PC-3 (cell line): ENCODE results near the gene DVL1. TPM values are rescaled to one million over a fixed set of nuclear protein-coding genes. Genes with fewer than 3 reads are reported as not detected.

ENCODE experiments used
- ATAC-seq: fragments of 200-7000 bp; cut with Tn5 transposase; 2 replicates; pipeline ENCODE4 v1.9.1; 2020; ENCODE audit warnings: mild to moderate bottlenecking, moderate library complexity
- BruUV-seq: library from RNA; stranded (reverse); fragments of 400-500 nt; replicated peaks from 2 replicates; lab custom pipeline; 2021; lab: Mats Ljungman, UMichigan
- CTCF ChIA-PET: fragments of 300-600 bp; sonication (Branson Sonifier 250); formaldehyde crosslinking; loops from one replicate; lab custom pipeline; 2022; ENCODE audit warnings: antibody characterized with exemption; lab: Charles Lee
- POLR2A ChIA-PET: fragments of 300-600 bp; sonication (Branson Sonifier 250); formaldehyde crosslinking; loops from one replicate; lab custom pipeline; 2022; ENCODE audit warnings: antibody characterized with exemption; ENCODE audit not compliant: unreplicated experiment; lab: Charles Lee
- DNase-seq: peaks from one replicate; pipeline ENCODE4 v3.0.0-alpha.2; 2015
- H2AFZ ChIP-seq: fragments of 300-600 bp; sonication (generic); 2 replicates; pipeline ENCODE4 v1.6.0; 2016; ENCODE audit warnings: antibody characterized with exemption, low read length
- H3F3A ChIP-seq: fragments of 300-600 bp; sonication (generic); one replicate; pipeline ENCODE4 v1.6.0; 2017; ENCODE audit warnings: antibody characterized with exemption, low read length, control low read depth, mild to moderate bottlenecking; ENCODE audit not compliant: unreplicated experiment
- H3K27ac ChIP-seq: fragments of 300-600 bp; sonication (generic); 2 replicates; pipeline ENCODE4 v1.5.1; 2016; ENCODE audit warnings: mild to moderate bottlenecking, low read length
- H3K27me3 ChIP-seq: fragments of 300-600 bp; sonication (generic); 2 replicates; pipeline ENCODE4 v1.6.1; 2016; ENCODE audit warnings: low read length, mixed read lengths
- H3K36me3 ChIP-seq: fragments of 300-600 bp; sonication (generic); 2 replicates; pipeline ENCODE4 v1.6.1; 2016; ENCODE audit warnings: low read depth, mixed run types, low read length, mixed read lengths
- H3K4me1 ChIP-seq: fragments of 300-600 bp; sonication (generic); 2 replicates; pipeline ENCODE4 v1.5.1; 2016; ENCODE audit warnings: low read length; ENCODE audit not compliant: insufficient read depth
- H3K4me2 ChIP-seq: fragments of 300-600 bp; sonication (generic); 2 replicates; pipeline ENCODE4 v1.6.0; 2016; ENCODE audit warnings: low read length
- H3K4me3 ChIP-seq: fragments of 300-600 bp; sonication (generic); 2 replicates; pipeline ENCODE4 v1.5.1; 2016; ENCODE audit warnings: mild to moderate bottlenecking, low read length, mixed read lengths
- H3K79me2 ChIP-seq: fragments of 300-600 bp; sonication (generic); 2 replicates; pipeline ENCODE4 v1.6.1; 2017; ENCODE audit warnings: low read length, mixed read lengths
- H3K9ac ChIP-seq: fragments of 300-600 bp; sonication (generic); 2 replicates; pipeline ENCODE4 v1.6.0; 2016; ENCODE audit warnings: mild to moderate bottlenecking, low read length
- H3K9me2 ChIP-seq: fragments of 300-600 bp; sonication (generic); replicated peaks from 2 replicates; pipeline ENCODE4 v1.6.1; 2016; ENCODE audit warnings: mixed run types, low read length, mixed read lengths
- H3K9me3 ChIP-seq: fragments of 300-600 bp; sonication (generic); 2 replicates; pipeline ENCODE4 v1.6.1; 2016; ENCODE audit warnings: low read length, mixed read lengths
- H4K20me1 ChIP-seq: fragments of 300-600 bp; sonication (generic); 2 replicates; pipeline ENCODE4 v1.6.1; 2016; ENCODE audit warnings: low read length, mixed read lengths
- EZH2 ChIP-seq: fragments of 300-600 bp; sonication (generic); IDR thresholded peaks from one replicate; pipeline ENCODE4 v1.6.1; 2017; ENCODE audit warnings: antibody characterized with exemption, mild to moderate bottlenecking, low read length; ENCODE audit not compliant: unreplicated experiment
- EZH2phosphoT487 ChIP-seq: fragments of 300-600 bp; sonication (generic); IDR thresholded peaks from 2 replicates; pipeline ENCODE4 v1.6.1; 2018; ENCODE audit warnings: mild to moderate bottlenecking, antibody characterized with exemption, low read length, borderline replicate concordance
- intact Hi-C: fragments of 100-400 bp; cut with micrococcal nuclease; formaldehyde crosslinking; loops from 2 replicates; pipeline ENCODE4 v1.9.0; 2023
- total RNA-seq: library from RNA; depleted of rRNA; stranded (reverse); fragments of >200 nt; gene quantifications from 2 replicates; pipeline ENCODE4 v1.2.3, GENCODE V29; 2014
- TF ChIP-seq, protein P1 (sequence below): fragments of 300-600 bp; sonication (generic); conservative IDR thresholded peaks from 2 replicates; pipeline ENCODE4 v1.5.1; 2017; ENCODE audit warnings: antibody characterized with exemption, low read depth, mild to moderate bottlenecking, low read length

Gene DVL1
- total RNA-seq, 1 experiment from 2014 or later = 626 TPM

DNA sequence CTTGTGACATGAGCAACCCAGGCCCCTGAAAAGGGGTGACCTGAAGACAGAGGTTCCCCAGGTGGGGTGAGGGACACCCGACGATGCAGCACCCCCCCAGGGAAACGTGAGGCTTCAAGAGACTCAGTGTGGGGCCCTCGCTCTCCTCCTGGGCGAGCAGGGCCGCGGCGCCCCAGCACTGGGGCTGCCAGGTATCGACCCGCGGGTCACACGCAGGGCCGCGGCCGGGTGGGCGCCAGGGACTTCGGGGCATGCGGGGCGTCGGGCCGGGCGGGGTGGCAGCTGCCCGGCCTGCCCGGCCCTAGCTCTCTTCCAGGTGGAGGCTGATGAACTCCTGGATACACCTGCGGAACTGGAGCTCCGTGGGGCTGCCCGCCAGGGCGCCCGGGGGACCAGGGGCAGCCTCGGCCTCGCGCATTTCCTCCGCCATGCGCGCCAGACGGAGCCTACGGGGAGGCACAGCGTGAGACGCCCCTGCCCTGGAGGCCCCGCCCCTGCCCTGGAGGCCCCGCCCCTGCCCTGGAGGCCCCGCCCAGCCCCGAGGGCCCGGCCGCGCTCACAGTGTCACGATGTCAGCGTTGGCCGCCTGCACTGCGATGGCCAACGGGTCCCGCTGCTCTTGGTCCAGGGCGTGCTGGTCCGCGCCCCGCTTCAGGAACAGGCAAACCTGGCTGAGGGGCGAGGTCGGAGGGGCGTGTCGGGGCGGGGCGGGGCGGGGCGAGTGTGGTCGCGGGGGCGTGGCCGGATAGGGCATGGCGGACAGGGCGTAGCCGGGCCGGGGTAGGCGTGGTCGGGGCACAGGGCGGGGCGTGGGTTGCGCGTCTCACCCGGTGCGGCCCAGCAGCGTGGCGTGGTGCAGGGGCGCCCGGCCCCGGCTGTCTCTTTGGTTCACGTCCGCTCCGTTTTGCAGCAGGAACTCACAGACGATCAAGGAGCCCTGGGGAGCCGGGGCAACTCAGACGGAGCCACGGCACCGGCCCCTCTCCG is 55.7 kb downstream of the DVL1 start:
- BruUV-seq = no TSS peak
- Histone ChIP-seq H3K4me3 (no peak overlapping the region), H4K20me1 (no peaks in the 10 kb centered on the region), H3K4me2 (no peak overlapping the region), H3K9me3 (no peaks in the 10 kb centered on the region), H3K36me3 (no peaks in the 10 kb centered on the region), H3K9me2 (no peaks in the 10 kb centered on the region), H3K4me1 (peaks cover 12% of the 10 kb centered on the region), H2AFZ (no peak overlapping the region), H3K79me2 (no peaks in the 10 kb centered on the region), H3K9ac (no peak overlapping the region), H3F3A (no peaks in the 10 kb centered on the region), H3K27ac (no peak overlapping the region), H3K27me3 (no peaks in the 10 kb centered on the region)
- no peak for ATAC-seq
- ChIA-PET POLR2A (no interaction called here), CTCF (interaction anchor here (0.6 kb wide), 1 partner anchor 16 kb away, joined by 3 read pairs; no protein-coding TSS in a partner anchor)
- intact Hi-C loops = loop anchor here (2.0 to 5.0 kb wide), 2 partner anchors 56 to 171 kb away; no protein-coding TSS in a partner anchor
- DNase-seq = no peak
- no peak for TF ChIP-seq EZH2phosphoT487

DNA sequence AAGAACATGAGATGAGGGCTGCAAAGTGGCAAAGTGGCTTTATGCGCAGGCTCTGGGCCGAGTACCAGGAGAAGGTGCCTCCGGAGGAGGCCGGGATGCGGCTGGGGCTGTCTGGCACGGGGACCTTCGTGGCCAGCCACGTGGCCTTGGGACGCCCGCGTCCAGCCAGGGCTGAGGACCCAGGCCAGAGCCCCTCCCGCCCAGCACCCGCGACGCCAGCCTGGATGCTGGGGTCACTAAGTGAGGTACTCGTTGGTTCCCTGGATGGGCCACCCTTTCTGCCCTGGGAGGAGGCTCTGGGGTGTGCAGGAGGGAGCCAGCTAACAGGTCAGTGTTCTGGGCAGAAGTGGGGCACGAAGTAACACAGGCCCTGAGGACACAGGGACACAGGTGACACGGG is 56.4 kb downstream of the DVL1 start:
- no peaks in the 10 kb centered on the region for H3K9me2 ChIP-seq
- no peak overlapping the region for H3K4me3 ChIP-seq
- no peaks in the 10 kb centered on the region for H4K20me1 ChIP-seq
- no peak overlapping the region for H3K4me2 ChIP-seq
- H3K27me3 ChIP-seq = no peaks in the 10 kb centered on the region
- no peak overlapping the region for H3K9ac ChIP-seq
- DNase-seq (no peak), ATAC-seq (no peak)
- intact Hi-C loops = loop anchor here (2.0 to 5.0 kb wide), 2 partner anchors 56 to 170 kb away; no protein-coding TSS in a partner anchor
- H3K27ac ChIP-seq = no peak overlapping the region
- H3K9me3 ChIP-seq = no peaks in the 10 kb centered on the region
- ChIA-PET POLR2A (no interaction called here), CTCF (interaction anchor here (0.6 to 1.9 kb wide), 2 partner anchors 17 to 34 kb away, joined by 3 to 5 read pairs; no protein-coding TSS in a partner anchor)
- TF ChIP-seq, protein P1, sequence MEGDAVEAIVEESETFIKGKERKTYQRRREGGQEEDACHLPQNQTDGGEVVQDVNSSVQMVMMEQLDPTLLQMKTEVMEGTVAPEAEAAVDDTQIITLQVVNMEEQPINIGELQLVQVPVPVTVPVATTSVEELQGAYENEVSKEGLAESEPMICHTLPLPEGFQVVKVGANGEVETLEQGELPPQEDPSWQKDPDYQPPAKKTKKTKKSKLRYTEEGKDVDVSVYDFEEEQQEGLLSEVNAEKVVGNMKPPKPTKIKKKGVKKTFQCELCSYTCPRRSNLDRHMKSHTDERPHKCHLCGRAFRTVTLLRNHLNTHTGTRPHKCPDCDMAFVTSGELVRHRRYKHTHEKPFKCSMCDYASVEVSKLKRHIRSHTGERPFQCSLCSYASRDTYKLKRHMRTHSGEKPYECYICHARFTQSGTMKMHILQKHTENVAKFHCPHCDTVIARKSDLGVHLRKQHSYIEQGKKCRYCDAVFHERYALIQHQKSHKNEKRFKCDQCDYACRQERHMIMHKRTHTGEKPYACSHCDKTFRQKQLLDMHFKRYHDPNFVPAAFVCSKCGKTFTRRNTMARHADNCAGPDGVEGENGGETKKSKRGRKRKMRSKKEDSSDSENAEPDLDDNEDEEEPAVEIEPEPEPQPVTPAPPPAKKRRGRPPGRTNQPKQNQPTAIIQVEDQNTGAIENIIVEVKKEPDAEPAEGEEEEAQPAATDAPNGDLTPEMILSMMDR = no peak
- TF ChIP-seq EZH2 (no peak), EZH2phosphoT487 (no peak)
- no peaks in the 10 kb centered on the region for H3K36me3 ChIP-seq
- no peaks in the 10 kb centered on the region for H3F3A ChIP-seq
- no TSS peak for BruUV-seq
- no peaks in the 10 kb centered on the region for H3K79me2 ChIP-seq
- peaks cover 12% of the 10 kb centered on the region for H3K4me1 ChIP-seq
- H2AFZ ChIP-seq = no peak overlapping the region

DNA sequence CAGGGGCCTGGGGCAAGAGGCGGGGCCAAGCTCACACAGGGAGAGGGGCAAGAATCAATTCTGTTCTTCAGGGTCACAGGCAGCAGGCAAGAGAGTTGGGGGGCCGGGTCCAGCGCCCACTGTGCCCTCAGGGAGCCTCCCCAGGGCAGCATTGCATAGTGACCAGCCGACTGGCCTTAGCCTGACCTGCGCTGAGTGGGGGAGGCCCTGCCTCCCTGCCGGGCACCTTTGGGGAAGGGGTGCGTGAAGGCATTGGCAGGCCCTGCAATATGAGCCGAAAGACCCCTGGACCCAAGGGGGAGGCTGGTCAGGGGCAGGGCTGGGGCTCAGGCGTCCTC is 56.8 kb downstream of the DVL1 start:
- ChIA-PET CTCF (interaction anchor here (0.6 to 2.0 kb wide), 12 partner anchors 8 to 309 kb away, joined by 3 to 26 read pairs (median 4); partner anchors contain the start of gene RNF223), POLR2A (no interaction called here)
- no peaks in the 10 kb centered on the region for H3K79me2 ChIP-seq
- H4K20me1 ChIP-seq = no peaks in the 10 kb centered on the region
- no peaks in the 10 kb centered on the region for H3F3A ChIP-seq
- H3K27me3 ChIP-seq = no peaks in the 10 kb centered on the region
- TF ChIP-seq, protein P1 = no peak
- TF ChIP-seq EZH2 (no peak), EZH2phosphoT487 (no peak)
- H3K36me3 ChIP-seq = no peaks in the 10 kb centered on the region
- intact Hi-C loops = loop anchor here (2.0 to 5.0 kb wide), 2 partner anchors 55 to 170 kb away; no protein-coding TSS in a partner anchor
- H3K4me3 ChIP-seq = no peak overlapping the region
- peaks cover 12% of the 10 kb centered on the region for H3K4me1 ChIP-seq
- H3K9me2 ChIP-seq = no peaks in the 10 kb centered on the region
- ATAC-seq (no peak), DNase-seq (no peak)
- H3K4me2 ChIP-seq = no peak overlapping the region
- no peak overlapping the region for H2AFZ ChIP-seq
- H3K27ac ChIP-seq = no peak overlapping the region
- H3K9ac ChIP-seq = no peak overlapping the region
- H3K9me3 ChIP-seq = no peaks in the 10 kb centered on the region
- no TSS peak for BruUV-seq
